ENCODE data around the gene LIMK1.
A peak's percentile ranks its signal among the peaks of the same experiment; 100 is the strongest.
"Not testable (repeated sequence)": the region's sequence is repeated elsewhere in the genome, so short reads cannot be mapped to it uniquely, and the experiment has no call there.

LIMK1 gene

GRCh38 chr7:74083117-74083876 is at the start of gene LIMK1:
LIMK1 (plus strand) TSS chr7:74083804; CDS start chr7:74083991, 187 bp downstream.
- DNase-seq (ENCODE audit: low read depth, low spot score), result peak; percentile 69

DNA sequence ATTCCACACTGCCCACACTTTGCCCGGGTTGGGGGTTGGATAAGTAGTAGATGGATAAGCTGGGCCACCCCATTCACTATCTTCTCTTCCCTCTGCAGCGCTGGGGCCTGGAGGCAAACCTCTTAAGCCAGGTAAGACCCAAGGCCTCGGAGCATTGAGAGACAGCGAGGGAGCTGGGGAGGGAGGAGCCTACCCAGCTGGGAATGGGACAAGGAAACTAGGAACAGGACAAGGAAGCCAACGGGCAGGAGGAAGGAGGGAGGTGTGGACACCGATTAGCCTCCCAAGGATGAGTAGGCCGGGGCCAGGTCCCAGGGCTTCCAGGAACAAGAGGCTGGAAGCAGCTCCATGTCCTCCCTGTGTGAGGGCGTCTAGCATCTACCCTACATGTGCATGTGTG is 46.0 kb upstream of the LIMK1 start:
- no peak for DNase-seq (ENCODE audit: low read depth, low spot score)

GRCh38 chr7:74038194-74038961 is 45.2 kb upstream of the LIMK1 start:
- no peak for DNase-seq (ENCODE audit: low read depth, low spot score)

- DNase-seq (ENCODE audit: low read depth, low spot score), result no peak
Measured at GRCh38 chr7:74039337-74039736, 44.3 kb upstream of the LIMK1 start.

DNA sequence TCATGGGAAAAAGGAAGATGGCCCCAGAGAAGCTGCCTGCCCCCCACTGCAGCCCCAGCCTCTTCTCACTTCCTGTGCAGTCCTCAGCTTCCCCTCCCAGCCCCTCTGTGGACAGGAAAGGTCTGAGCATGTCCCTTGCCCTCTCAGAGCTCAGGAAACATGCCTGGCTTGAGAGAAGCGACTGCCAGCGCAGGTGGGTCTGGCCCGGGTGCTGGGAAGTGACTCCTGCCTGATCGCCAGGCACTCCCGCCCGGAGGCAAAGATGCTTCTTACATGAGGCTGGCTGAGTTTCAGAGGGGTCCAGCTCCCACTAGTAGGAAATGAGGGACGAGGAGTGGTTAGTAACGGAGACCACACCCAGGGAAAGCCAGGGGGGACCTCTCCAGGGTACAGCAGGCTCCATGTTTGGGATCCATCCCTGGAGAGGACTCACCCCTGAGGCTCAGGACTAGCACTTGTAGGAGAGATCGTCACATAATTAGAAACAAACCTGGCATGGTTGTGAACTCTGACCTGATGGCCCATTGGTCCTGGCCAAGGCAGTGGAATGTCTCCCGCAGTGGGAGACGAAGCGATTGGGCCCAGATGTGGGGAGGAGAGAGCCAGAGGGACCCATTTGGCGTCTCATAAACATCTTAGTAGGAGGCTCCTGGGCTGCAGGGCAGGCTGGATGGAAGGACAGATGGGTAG is 43.4 kb upstream of the LIMK1 start:
- no peak for DNase-seq (ENCODE audit: low read depth, low spot score)

DNA sequence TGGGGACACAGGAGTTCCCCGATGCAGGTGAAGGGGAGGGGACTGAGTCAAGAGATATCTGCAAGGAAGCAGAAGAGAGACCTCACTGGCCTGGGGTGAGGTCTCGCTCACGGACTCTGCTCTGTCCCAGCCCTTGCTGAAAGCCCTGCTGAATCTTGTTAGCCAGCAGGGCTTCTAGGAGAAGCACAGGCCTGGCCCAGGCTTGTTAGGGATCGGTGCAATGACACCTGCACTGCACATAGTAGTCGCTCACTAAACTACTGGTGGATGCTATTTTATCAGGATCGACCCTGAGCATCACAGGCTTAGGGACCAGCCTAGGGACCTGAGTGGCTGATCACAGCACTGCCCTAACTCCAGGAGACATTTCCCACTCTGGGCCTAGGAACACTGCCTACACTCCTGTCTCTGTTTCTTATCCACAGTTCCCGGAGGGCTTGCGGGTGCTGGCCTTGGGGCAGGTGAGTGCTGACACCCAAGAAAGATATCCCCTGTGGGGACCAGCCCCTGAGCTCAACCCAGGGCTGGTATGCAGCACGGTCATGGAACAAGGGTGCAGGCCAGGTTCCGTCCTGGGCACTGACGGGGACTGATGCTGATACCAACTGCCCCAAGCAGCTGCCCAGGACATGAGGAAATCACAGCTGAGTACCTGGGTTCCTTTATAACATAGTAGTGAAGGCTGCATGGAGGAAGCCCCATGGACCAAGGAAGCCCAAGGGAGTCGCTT is 42.6 kb upstream of the LIMK1 start:
- DNase-seq (ENCODE audit: low read depth, low spot score), result no peak

DNA sequence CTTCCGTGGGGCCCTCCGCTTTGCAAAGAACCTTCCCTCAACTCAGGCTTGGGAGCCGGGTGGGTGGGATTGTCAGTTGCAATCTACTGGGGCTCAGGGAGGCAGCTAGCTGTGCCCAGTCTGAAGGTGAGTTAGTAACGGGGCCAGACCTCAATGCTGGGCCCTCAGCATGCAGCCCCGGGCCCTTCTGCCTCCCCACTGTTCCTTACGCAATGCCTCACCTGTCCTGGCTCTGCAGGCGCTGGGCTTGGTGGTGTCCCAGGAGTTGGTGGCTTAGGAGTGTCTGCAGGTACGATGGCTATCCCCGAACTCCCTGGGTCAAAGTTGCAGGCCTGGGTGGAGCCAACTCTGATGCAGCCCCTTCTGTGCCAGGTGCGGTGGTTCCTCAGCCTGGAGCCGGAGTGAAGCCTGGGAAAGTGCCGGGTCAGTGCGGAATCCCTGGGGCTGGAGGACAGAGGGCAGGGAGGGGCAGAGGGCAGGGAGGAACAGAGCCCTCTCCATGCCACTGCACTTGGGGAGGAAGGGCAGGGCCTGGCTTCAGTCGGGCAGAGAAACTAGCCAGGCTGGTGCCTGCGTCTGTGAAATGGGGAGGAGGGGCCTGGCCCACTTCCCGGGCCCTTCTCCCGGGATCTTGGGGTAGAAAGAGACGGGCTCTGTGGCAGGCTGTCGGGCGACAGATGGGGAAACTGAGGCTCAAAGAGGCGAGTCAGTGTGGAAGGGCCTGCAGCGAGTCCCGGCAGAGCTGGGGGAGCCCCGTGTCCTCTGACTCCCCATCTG is 40.7 kb upstream of the LIMK1 start:
- no peak for DNase-seq (ENCODE audit: low read depth, low spot score)

- no peak for DNase-seq (ENCODE audit: low read depth, low spot score)
Measured at GRCh38 chr7:74043523-74043951, 40.1 kb upstream of the LIMK1 start.

- no peak for DNase-seq (ENCODE audit: low read depth, low spot score)
Measured at GRCh38 chr7:74044366-74045350, 38.9 kb upstream of the LIMK1 start.

GRCh38 chr7:74046581-74046980 is 37.0 kb upstream of the LIMK1 start:
- not testable (repeated sequence) for DNase-seq (ENCODE audit: low read depth, low spot score)

- no peak for DNase-seq (ENCODE audit: low read depth, low spot score)
Measured at GRCh38 chr7:74047804-74048380, 35.7 kb upstream of the LIMK1 start.

- no peak for DNase-seq (ENCODE audit: low read depth, low spot score)
Measured at GRCh38 chr7:74048999-74049599, 34.5 kb upstream of the LIMK1 start.

- DNase-seq (ENCODE audit: low read depth, low spot score), result no peak
Measured at GRCh38 chr7:74049997-74050798, 33.4 kb upstream of the LIMK1 start.

DNA sequence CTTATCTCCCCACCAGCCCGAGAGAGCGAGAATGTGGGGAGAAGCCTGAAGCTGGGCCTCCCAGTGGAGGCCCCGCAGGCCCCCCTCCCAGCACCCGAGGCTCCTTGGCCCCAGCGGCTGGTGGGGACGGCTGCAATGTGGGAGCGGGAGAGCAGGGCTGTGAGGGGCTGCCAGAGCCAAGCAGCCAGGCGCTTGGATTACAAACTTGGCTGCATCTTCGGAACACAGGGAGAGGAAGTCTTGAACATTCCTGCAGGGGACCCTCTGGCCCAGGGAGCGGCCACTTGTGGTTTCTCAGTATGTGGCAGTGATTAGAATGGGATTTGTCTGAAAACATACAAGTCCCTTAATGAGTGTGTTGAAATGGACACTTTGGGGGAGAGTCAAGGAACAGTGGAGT is 32.4 kb upstream of the LIMK1 start:
- DNase-seq (ENCODE audit: low read depth, low spot score), result no peak

DNA sequence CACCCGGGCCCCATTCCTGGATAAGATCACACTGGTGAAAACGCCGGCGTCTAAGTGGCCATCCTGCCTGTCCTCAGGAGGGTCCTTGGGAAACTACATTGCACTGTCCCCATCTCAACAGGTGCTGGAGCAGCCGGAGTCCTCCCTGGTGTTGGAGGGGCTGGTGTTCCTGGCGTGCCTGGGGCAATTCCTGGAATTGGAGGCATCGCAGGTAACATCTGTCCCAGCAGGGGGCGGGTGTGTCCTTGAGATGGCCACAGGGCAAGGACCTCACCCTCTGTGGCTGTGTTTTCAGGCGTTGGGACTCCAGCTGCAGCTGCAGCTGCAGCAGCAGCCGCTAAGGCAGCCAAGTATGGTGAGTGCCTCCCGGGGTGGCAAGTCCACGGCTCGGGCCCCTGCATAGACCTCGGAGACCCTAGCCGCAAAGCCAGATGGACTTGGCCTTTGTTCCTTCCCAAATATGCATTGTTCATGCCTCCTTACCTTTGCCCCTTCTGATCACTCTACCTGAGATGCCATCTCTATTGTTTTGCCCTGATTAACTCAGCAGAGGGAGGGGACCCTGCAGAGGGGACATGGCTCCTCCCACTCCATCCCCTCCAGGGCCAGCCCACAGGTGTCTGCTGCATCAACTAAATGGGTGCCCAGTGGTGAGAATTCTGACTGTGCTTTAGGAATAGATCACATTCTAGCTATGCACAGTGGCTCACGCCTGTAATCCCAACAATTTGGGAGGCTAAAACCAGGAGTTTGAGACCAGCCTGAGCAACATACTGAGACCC is 31.8 kb upstream of the LIMK1 start:
- no peak for DNase-seq (ENCODE audit: low read depth, low spot score)

DNA sequence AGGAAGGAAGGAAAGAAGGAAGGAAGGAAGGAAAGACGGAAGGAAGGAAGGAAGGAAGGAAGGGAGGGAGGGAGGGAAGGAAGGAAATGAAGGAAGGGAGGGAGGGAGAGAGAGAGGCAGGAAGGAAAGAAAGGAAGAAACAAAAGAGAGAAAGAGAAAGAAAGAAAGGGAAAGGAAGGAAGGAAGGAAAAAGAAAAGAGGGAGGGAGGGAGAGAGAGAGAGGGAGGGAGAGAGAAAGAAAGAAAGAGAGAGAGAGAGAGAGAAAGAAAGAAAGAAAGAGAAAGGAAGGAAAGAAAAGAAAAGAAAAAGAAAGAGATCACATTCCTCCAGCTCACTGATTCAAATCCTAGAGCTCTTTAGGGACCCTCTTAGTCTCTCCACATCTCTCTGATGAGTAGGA is 31.0 kb upstream of the LIMK1 start:
- DNase-seq (ENCODE audit: low read depth, low spot score), result no peak

DNA sequence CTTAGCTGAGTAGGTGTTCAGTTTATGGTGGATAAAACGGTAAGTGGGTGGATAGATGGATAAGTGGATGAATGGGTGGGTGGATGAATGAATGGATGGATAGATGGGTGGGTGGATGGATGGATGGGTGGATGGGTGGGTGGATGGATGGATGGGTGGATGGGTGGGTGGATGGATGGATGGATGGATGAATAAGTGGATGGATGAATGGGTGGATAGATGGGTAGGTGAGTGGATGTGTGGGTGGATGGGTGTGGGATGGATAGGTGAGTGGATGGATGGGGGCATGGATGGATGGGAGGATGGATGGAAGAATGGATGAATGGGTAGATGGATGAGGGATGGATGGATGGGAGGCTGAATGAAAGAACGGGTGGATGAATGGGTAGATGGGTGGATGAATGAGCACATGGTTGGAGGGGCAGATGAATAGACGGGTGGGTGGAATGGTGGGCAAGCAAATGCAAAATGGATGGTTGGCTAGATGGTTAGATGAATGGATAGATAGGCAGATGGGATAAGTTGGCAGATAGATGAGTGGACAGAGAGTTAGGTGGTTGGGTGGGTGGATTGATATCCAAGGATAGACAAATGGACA is 29.9 kb upstream of the LIMK1 start:
- DNase-seq (ENCODE audit: low read depth, low spot score), result no peak
